Mesenchymal stem cell (in vitro differentiated cells and primary cell): Measurements from ENCODE around the gene PCP4.

ENCODE experiments used
- DNase-seq: peaks from one replicate; pipeline ENCODE4 v3.0.0-alpha.2; 2013
- H2AFZ ChIP-seq: one replicate; pipeline ENCODE4 v1.6.1; 2013; ENCODE audit warnings: low read depth, mild to moderate bottlenecking, control low read depth, inconsistent platforms, low read length, moderate library complexity
- H2AK5ac ChIP-seq: 2 replicates; pipeline ENCODE4 v1.6.1; 2013; ENCODE audit warnings: low read length, moderate library complexity, mild to moderate bottlenecking, inconsistent platforms; ENCODE audit not compliant: severe bottlenecking
- H2BK120ac ChIP-seq: one replicate; pipeline ENCODE4 v1.6.1; 2013; ENCODE audit warnings: low read depth, mild to moderate bottlenecking, inconsistent platforms, low read length, moderate library complexity
- H2BK12ac ChIP-seq, 2 experiments: one replicate each; pipeline ENCODE4 v1.6.1; 2013; ENCODE audit warnings: inconsistent platforms in 2 of 2, low read length in 2 of 2, mild to moderate bottlenecking in 2 of 2, moderate library complexity in 2 of 2, control low read depth in 1 of 2
- H2BK15ac ChIP-seq: one replicate; pipeline ENCODE4 v1.6.1; 2013; ENCODE audit warnings: mild to moderate bottlenecking, low read depth, inconsistent platforms; ENCODE audit not compliant: poor library complexity, severe bottlenecking
- H2BK5ac ChIP-seq: 2 replicates; pipeline ENCODE4 v1.6.1; 2013; ENCODE audit warnings: low read depth, mild to moderate bottlenecking, low read length, control low read depth, inconsistent platforms; ENCODE audit not compliant: poor library complexity, severe bottlenecking
- H3K14ac ChIP-seq, 2 experiments: one replicate each; pipeline ENCODE4 v1.6.1; 2013; ENCODE audit warnings: inconsistent platforms in 2 of 2, low read length in 2 of 2, control low read depth in 1 of 2, mild to moderate bottlenecking in 1 of 2, moderate library complexity in 1 of 2
- H3K18ac ChIP-seq, 2 experiments: one replicate each; pipeline ENCODE4 v1.6.1; 2013; ENCODE audit warnings: inconsistent platforms in 2 of 2, low read length in 2 of 2, control low read depth in 1 of 2, low read depth in 1 of 2, mild to moderate bottlenecking in 1 of 2
- H3K23ac ChIP-seq, 2 experiments: one replicate each; pipeline ENCODE4 v1.6.1; 2013; ENCODE audit warnings: inconsistent platforms in 2 of 2, low read length in 2 of 2, mild to moderate bottlenecking in 2 of 2, moderate library complexity in 2 of 2, control low read depth in 1 of 2
- H3K27ac ChIP-seq: 2 replicates; pipeline ENCODE4 v1.5.1; 2013; ENCODE audit warnings: mild to moderate bottlenecking, moderate library complexity, low read length, control low read depth, inconsistent platforms; ENCODE audit not compliant: poor library complexity, severe bottlenecking
- H3K27me3 ChIP-seq, 2 experiments: 2 replicates each; pipeline versions ENCODE4 v1.6.1 to v1.7.0; 2013; ENCODE audit warnings: low read length in 2 of 2, mild to moderate bottlenecking in 2 of 2, moderate library complexity in 2 of 2, control low read depth in 1 of 2, inconsistent platforms in 1 of 2; ENCODE audit not compliant: control insufficient read depth in 1 of 2, insufficient read depth in 1 of 2
- H3K36me3 ChIP-seq, 2 experiments: 2 replicates each; pipeline versions ENCODE4 v1.6.1 to v1.7.0; 2013; ENCODE audit warnings: low read length in 2 of 2, control low read depth in 1 of 2, inconsistent platforms in 1 of 2, low read depth in 1 of 2, mild to moderate bottlenecking in 1 of 2; ENCODE audit not compliant: insufficient read depth in 2 of 2, control insufficient read depth in 1 of 2
- H3K4ac ChIP-seq, 2 experiments: one replicate each; pipeline ENCODE4 v1.6.1; 2013; ENCODE audit warnings: inconsistent platforms in 2 of 2, low read length in 2 of 2, mild to moderate bottlenecking in 2 of 2, moderate library complexity in 2 of 2, control low read depth in 1 of 2, low read depth in 1 of 2
- H3K4me1 ChIP-seq: 2 replicates; pipeline ENCODE4 v1.6.1; 2013; ENCODE audit warnings: low read depth, low read length, control low read depth; ENCODE audit not compliant: control insufficient read depth, insufficient read depth
- H3K4me2 ChIP-seq: 2 replicates; pipeline ENCODE4 v1.6.1; 2013; ENCODE audit warnings: low read length, mild to moderate bottlenecking, inconsistent platforms; ENCODE audit not compliant: poor library complexity, severe bottlenecking
- H3K4me3 ChIP-seq, 2 experiments: 2 replicates each; pipeline versions ENCODE4 v1.5.1 to v1.7.0; 2013; ENCODE audit warnings: low read length in 2 of 2, mild to moderate bottlenecking in 2 of 2, control low read depth in 1 of 2, low read depth in 1 of 2; ENCODE audit not compliant: insufficient read depth in 1 of 2
- H3K79me1 ChIP-seq: replicated peaks from 2 replicates; pipeline ENCODE4 v1.6.1; 2013; ENCODE audit warnings: mild to moderate bottlenecking, control low read depth, low read length, inconsistent platforms; ENCODE audit not compliant: poor library complexity, severe bottlenecking
- H3K9ac ChIP-seq: 2 replicates; pipeline ENCODE4 v1.7.0; 2013; ENCODE audit warnings: mild to moderate bottlenecking, low read length, moderate library complexity
- H3K9me3 ChIP-seq: 2 replicates; pipeline ENCODE4 v1.7.0; 2013; ENCODE audit warnings: mild to moderate bottlenecking, low read length; ENCODE audit not compliant: control insufficient read depth
- H4K8ac ChIP-seq: one replicate; pipeline ENCODE4 v1.6.1; 2013; ENCODE audit warnings: inconsistent platforms, mild to moderate bottlenecking, low read length, moderate library complexity
- H4K91ac ChIP-seq: one replicate; pipeline ENCODE4 v1.6.1; 2013; ENCODE audit warnings: mild to moderate bottlenecking, low read length, inconsistent platforms
- WGBS: methylation state at CpG from one replicate; pipeline ENCODE4 v1.1.7; 2013; ENCODE audit warnings: mixed read lengths; 5-methylcytosine and 5-hydroxymethylcytosine counted together

The PCP4 gene

GRCh38 chr21:39834543-39834942, 32.7 kb upstream of the PCP4 start:
- H3K18ac ChIP-seq: no peak overlapping the region
- no peak overlapping the region for H3K27ac ChIP-seq
- DNase-seq: no peak
- H2BK5ac ChIP-seq: no peak overlapping the region
- H4K91ac ChIP-seq: no peak overlapping the region
- no peak overlapping the region for H2BK12ac ChIP-seq
- 80% methylated on average over 1 of the region's 4 CpGs for WGBS
- peaks cover 1% of the 10 kb centered on the region for H3K4me1 ChIP-seq
- no peaks in the 10 kb centered on the region for H3K9me3 ChIP-seq
- H3K14ac ChIP-seq: no peak overlapping the region
- no peak overlapping the region for H2AK5ac ChIP-seq
- H4K8ac ChIP-seq: no peak overlapping the region
- H3K36me3 ChIP-seq: no peaks in the 10 kb centered on the region
- H3K23ac ChIP-seq: no peak overlapping the region
- H3K4me2 ChIP-seq: no peak overlapping the region
- H2BK15ac ChIP-seq: no peak overlapping the region
- no peak overlapping the region for H3K9ac ChIP-seq
- no peak overlapping the region for H3K4me3 ChIP-seq
- no peak overlapping the region for H2AFZ ChIP-seq
- H3K79me1 ChIP-seq: no peaks in the 10 kb centered on the region
- H2BK120ac ChIP-seq: no peak overlapping the region
- no peaks in the 10 kb centered on the region for H3K27me3 ChIP-seq
- H3K4ac ChIP-seq: no peak overlapping the region

DNA sequence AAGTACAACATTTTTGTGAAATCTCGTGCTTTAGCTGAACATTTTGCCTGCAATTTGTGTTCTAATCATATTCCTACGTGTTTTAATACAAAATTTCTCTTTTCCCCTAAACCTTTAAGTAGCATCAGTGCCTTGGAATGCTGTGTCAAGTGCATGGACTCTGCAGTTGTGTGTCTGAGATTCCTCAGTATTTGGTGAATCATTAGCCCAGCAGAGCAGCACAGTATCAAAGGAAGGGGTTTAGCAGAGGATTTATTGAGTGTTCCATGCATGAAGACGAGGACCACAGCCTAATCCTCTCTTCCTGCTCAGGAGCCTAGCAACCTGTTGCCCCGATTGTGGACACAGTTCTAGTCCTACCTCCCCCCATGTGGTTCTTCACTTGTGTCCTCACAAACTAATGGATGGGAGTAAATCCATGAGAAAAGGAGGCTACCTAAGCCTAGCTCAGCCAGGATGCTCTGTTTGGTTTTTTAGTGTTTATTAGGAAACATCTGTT, 29.3 kb upstream of the PCP4 start:
- no peak overlapping the region for H2AFZ ChIP-seq
- no peak overlapping the region for H3K9ac ChIP-seq
- H3K27me3 ChIP-seq: no peaks in the 10 kb centered on the region
- 39% methylated on average over 4 of the region's 4 CpGs for WGBS
- H3K36me3 ChIP-seq: no peaks in the 10 kb centered on the region
- H3K23ac ChIP-seq: no peak overlapping the region
- no peak overlapping the region for H3K4me3 ChIP-seq
- peak overlapping the region; percentile 55 for H3K27ac ChIP-seq
- H3K9me3 ChIP-seq: no peaks in the 10 kb centered on the region
- no peak overlapping the region for H2AK5ac ChIP-seq
- H4K8ac ChIP-seq: no peak overlapping the region
- H3K14ac ChIP-seq: no peak overlapping the region
- no peak overlapping the region for H2BK15ac ChIP-seq
- no peak overlapping the region for H2BK5ac ChIP-seq
- no peak overlapping the region for H2BK12ac ChIP-seq
- H2BK120ac ChIP-seq: no peak overlapping the region
- peaks cover 1% of the 10 kb centered on the region for H3K4me1 ChIP-seq
- H3K4me2 ChIP-seq: no peak overlapping the region
- H4K91ac ChIP-seq: no peak overlapping the region
- no peaks in the 10 kb centered on the region for H3K79me1 ChIP-seq
- DNase-seq: no peak
- no peak overlapping the region for H3K4ac ChIP-seq
- no peak overlapping the region for H3K18ac ChIP-seq

DNA sequence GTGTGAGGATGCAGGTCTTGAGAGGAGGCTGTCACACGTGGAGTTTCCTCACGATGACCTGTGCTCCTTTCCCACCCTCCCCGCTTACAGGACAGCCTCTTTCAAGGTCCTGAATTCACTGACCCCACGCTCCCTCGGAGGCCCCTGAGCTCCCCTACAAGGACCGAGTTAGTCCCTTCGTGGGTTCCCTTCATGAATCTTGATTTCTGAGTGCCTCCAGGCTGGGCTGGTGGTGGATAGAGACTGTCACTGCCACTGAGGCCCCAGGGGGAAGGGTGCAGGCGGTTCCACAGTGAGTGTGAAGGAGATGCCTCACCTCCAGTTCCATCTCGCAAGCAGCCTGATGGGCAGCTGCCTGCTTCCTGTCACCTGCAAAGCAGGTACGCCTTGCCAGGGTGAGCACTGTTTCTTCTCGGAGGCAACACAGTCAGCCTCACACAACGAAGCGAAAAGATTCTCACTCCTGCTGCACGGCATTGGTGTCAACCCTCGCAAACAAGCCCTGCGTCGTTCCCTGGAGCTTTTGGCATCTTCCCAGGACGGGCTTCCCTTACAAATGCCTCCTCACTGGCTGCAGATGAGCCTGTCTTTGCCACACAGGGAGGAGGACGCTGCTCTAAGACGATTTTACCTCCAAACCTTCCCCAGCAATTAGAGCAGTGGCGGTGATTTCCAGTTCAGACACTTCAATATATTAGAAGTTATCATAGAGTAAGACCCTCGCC, 26.7 kb upstream of the PCP4 start:
- no peak overlapping the region for H2BK15ac ChIP-seq
- no peak overlapping the region for H2BK5ac ChIP-seq
- H2BK12ac ChIP-seq: no peak overlapping the region
- H3K23ac ChIP-seq: no peak overlapping the region
- H3K18ac ChIP-seq: no peak overlapping the region
- H3K4me1 ChIP-seq: peaks cover 6% of the 10 kb centered on the region
- no peaks in the 10 kb centered on the region for H3K27me3 ChIP-seq
- H3K9me3 ChIP-seq: no peaks in the 10 kb centered on the region
- WGBS: 77% methylated on average over 22 of the region's 22 CpGs
- DNase-seq: no peak
- H3K9ac ChIP-seq: no peak overlapping the region
- H2BK120ac ChIP-seq: no peak overlapping the region
- no peak overlapping the region for H2AFZ ChIP-seq
- H4K91ac ChIP-seq: no peak overlapping the region
- H3K14ac ChIP-seq: no peak overlapping the region
- H3K4me2 ChIP-seq: no peak overlapping the region
- H3K4ac ChIP-seq: no peak overlapping the region
- H3K4me3 ChIP-seq: no peak overlapping the region
- no peaks in the 10 kb centered on the region for H3K36me3 ChIP-seq
- no peak overlapping the region for H3K27ac ChIP-seq
- H3K79me1 ChIP-seq: no peaks in the 10 kb centered on the region
- H4K8ac ChIP-seq: no peak overlapping the region
- no peak overlapping the region for H2AK5ac ChIP-seq

GRCh38 chr21:39842741-39843459, 24.3 kb upstream of the PCP4 start:
- Histone ChIP-seq H3K4me3 (no peak overlapping the region), H3K18ac (no peak overlapping the region), H3K9ac (no peak overlapping the region), H3K4me2 (no peak overlapping the region), H3K4me1 (peaks cover 6% of the 10 kb centered on the region), H3K36me3 (no peaks in the 10 kb centered on the region), H3K4ac (no peak overlapping the region), H2BK120ac (no peak overlapping the region), H3K27ac (no peak overlapping the region), H4K91ac (no peak overlapping the region), H2AK5ac (no peak overlapping the region), H2BK15ac (no peak overlapping the region), H3K23ac (no peak overlapping the region), H4K8ac (no peak overlapping the region), H3K14ac (no peak overlapping the region), H3K79me1 (no peaks in the 10 kb centered on the region), H2AFZ (no peak overlapping the region), H2BK12ac (no peak overlapping the region), H3K27me3 (no peaks in the 10 kb centered on the region), H3K9me3 (no peaks in the 10 kb centered on the region), H2BK5ac (no peak overlapping the region)
- WGBS: 71% methylated on average over 14 of the region's 14 CpGs
- no peak for DNase-seq
